ENCODE data around the gene ATP8B3. TPM values are rescaled to one million over a fixed set of nuclear protein-coding genes. Genes with fewer than 3 reads are reported as not detected.
A peak's percentile ranks its signal among the peaks of the same experiment; 100 is the strongest.

Gene ATP8B3, protein sequence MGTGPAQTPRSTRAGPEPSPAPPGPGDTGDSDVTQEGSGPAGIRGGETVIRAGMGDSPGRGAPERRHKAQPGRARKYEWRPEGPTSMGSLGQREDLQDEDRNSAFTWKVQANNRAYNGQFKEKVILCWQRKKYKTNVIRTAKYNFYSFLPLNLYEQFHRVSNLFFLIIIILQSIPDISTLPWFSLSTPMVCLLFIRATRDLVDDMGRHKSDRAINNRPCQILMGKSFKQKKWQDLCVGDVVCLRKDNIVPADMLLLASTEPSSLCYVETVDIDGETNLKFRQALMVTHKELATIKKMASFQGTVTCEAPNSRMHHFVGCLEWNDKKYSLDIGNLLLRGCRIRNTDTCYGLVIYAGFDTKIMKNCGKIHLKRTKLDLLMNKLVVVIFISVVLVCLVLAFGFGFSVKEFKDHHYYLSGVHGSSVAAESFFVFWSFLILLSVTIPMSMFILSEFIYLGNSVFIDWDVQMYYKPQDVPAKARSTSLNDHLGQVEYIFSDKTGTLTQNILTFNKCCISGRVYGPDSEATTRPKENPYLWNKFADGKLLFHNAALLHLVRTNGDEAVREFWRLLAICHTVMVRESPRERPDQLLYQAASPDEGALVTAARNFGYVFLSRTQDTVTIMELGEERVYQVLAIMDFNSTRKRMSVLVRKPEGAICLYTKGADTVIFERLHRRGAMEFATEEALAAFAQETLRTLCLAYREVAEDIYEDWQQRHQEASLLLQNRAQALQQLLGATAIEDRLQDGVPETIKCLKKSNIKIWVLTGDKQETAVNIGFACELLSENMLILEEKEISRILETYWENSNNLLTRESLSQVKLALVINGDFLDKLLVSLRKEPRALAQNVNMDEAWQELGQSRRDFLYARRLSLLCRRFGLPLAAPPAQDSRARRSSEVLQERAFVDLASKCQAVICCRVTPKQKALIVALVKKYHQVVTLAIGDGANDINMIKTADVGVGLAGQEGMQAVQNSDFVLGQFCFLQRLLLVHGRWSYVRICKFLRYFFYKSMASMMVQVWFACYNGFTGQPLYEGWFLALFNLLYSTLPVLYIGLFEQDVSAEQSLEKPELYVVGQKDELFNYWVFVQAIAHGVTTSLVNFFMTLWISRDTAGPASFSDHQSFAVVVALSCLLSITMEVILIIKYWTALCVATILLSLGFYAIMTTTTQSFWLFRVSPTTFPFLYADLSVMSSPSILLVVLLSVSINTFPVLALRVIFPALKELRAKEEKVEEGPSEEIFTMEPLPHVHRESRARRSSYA (N-terminal part only)
- total RNA-seq (2011; cell fraction: chromatin; rRNA removed; ENCODE audit: low replicate concordance) = 40.7 and 89.4 TPM in 2 replicates
- 37.1 and 44.7 TPM in 2 replicates for total RNA-seq (2011; cell fraction: nucleolus; rRNA removed)
- 35.0 and 38.7 TPM in 2 replicates for total RNA-seq (2011; cell fraction: nucleoplasm; rRNA removed)
- 3.2 and 5.0 TPM in 2 replicates for total RNA-seq (2014; rRNA removed)
- total RNA-seq (2014; rRNA removed; fragmentation: Illumina TruSeq; extraction: Trizol) = 3.2 and 3.6 TPM in 2 replicates
- 3.8 and 4.3 TPM in 2 replicates for total RNA-seq (2015; rRNA removed; fragmentation: Illumina TruSeq; extraction: Trizol)
- 12.3 and 13.2 TPM in 2 replicates for total RNA-seq (2021)
- polyA plus RNA-seq (2011; rRNA removed) = 8.3 and 13.2 TPM in 2 replicates
- 12.0 and 13.1 TPM in 2 replicates for polyA plus RNA-seq (2011; cell fraction: cytosol; rRNA removed)
- 36.1 and 44.4 TPM in 2 replicates for polyA plus RNA-seq (2011; cell fraction: nucleus; rRNA removed)
- polyA plus RNA-seq (2012) = 5.6 and 7.6 TPM in 2 replicates
- 6.0 and 6.4 TPM in 2 replicates for polyA plus RNA-seq (2014; fragmentation: Illumina TruSeq; extraction: Trizol)
- 1 to 10 TPM; 1.2 to 2.2 TPM for polyA plus RNA-seq (2014; fragmentation: Nextera tagmentation; extraction: Ambion mirVana)
- polyA plus RNA-seq (2014; rRNA removed) = 10.1 and 11.9 TPM in 2 replicates
- polyA minus RNA-seq (2011; rRNA and poly(A)+ RNA removed) = 9.7 and 10.4 TPM in 2 replicates
- polyA minus RNA-seq (2011; cell fraction: cytosol; rRNA and poly(A)+ RNA removed) = 7.3 and 10.2 TPM in 2 replicates
- 5.4 and 7.0 TPM in 2 replicates for polyA minus RNA-seq (2011; cell fraction: nucleus; rRNA and poly(A)+ RNA removed)
- Bru-seq, nascent RNA = percentile 48 among the genes with signal in this experiment
- percentile 40 among the genes with signal in this experiment for BruChase-seq, experiment 1, labeled RNA remaining after a 2-hour chase
- percentile 41 among the genes with signal in this experiment for BruChase-seq, experiment 2, labeled RNA remaining after a 6-hour chase
- long read RNA-seq, experiment 1, partial matches to known transcripts = 6 of 12 reads
- long read RNA-seq, experiment 1, other reads (novel, unspliced or antisense) = 5 of 12 reads
- long read RNA-seq, experiment 2, partial matches to known transcripts = 0 of 3 reads
- long read RNA-seq, experiment 2, other reads (novel, unspliced or antisense) = 3 of 3 reads
- long read RNA-seq, experiment 3, partial matches to known transcripts = 1 of 6 reads
- long read RNA-seq, experiment 3, other reads (novel, unspliced or antisense) = 5 of 6 reads

DNA sequence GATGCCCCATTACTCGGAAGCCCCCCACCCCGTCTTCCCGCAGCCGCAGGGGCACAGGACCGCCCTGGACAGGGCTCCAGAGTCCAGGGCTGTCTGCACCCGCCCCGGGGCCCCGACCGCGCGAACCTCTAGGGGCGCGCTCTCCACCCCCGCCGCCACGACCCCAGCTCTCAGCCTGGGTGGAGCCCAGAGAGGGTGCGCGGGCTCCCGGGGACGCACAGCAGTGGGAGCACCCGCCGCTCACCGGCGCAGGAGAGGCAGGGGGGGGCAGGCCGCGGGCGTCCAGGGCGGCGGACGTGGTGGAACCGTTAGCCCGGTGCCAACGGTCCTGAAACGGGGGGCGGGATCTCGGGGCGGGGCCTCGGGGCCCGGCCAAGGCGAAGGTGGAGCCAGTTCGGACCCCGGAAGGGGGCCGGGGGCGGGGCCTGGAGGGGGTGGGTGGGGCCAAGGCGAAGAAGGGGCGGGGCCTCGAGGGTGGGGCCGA, at the start of gene ATP8B3:
ATP8B3 (minus strand) TSS at position 335 of the 484 bp plus-strand sequence. CDS start 540 bp downstream, outside the sequence.
- intact Hi-C loops (cut with micrococcal nuclease) = loop anchor here (1.0 to 2.0 kb wide), 2 partner anchors 15 to 37 kb away; no protein-coding TSS in a partner anchor
- CTCF ChIA-PET (ENCODE audit: low intra/inter-chr PET ratio) = interaction anchor here (1.0 kb wide), 1 partner anchor 37 kb away, joined by 4 read pairs; no protein-coding TSS in a partner anchor
- BruUV-seq (replicated peaks) = no TSS peak
- POLR2A ChIA-PET = interaction anchor here (0.6 kb wide), 3 partner anchors 12 to 225 kb away, joined by 3 read pairs; no protein-coding TSS in a partner anchor
- Histone ChIP-seq H3K79me2 (ENCODE audit: control insufficient read depth, insufficient read depth, low read length) (peaks cover 5% of the 10 kb centered on the region; the same call in 1 of the 3 replicates), H3K27ac (ENCODE audit: extremely low read depth, low read depth, low read length) (peak within 1 kb of the TSS; percentile 92), H3K4me3 (peak within 1 kb of the TSS; percentile 75), H3K27me3 (ENCODE audit: control insufficient read depth in 2 of 2, insufficient read depth in 2 of 2, low read length in 2 of 2) (no peaks in the 10 kb centered on the region), H2AFZ (ENCODE audit: low read depth, low read length) (peak within 1 kb of the TSS; percentile 97), H3K4me1 (replicated peaks in 1 of 2; ENCODE audit: control insufficient read depth in 2 of 2, insufficient read depth in 2 of 2, low read length in 2 of 2) (peaks cover 8 to 76% of the 10 kb centered on the region in 2 experiments; a peak in 3 of 5 replicates), H3K4me2 (ENCODE audit: insufficient read depth, low read length) (peak within 1 kb of the TSS; percentile 98), H3K9me1 (ENCODE audit: control insufficient read depth, insufficient read depth, low read length) (no peaks in the 10 kb centered on the region), H4K20me1 (replicated peaks; ENCODE audit: control insufficient read depth, insufficient read depth, low read length) (no peaks in the 10 kb centered on the region), H3K36me3 (ENCODE audit: control insufficient read depth, insufficient read depth, low read length) (peaks cover 20% of the 10 kb centered on the region; the same call in 1 of the 3 replicates), H3K9me3 (replicated peaks; ENCODE audit: control insufficient read depth, insufficient read depth, low read depth, low read length) (no peaks in the 10 kb centered on the region; the same call in 1 of the 2 replicates), H3K9ac (ENCODE audit: insufficient read depth in 1 of 2, low read depth in 2 of 2, low read length in 2 of 2) (peak within 1 kb of the TSS; percentile 78 to 93)
- ATAC-seq (peak; percentile 14), FAIRE-seq (no peak), DNase-seq (ENCODE audit: extremely low read depth in 1 of 4, low spot score in 3 of 4) (peak in 3 of 4 experiments; percentile 98 to 99 (median 98))
- in situ Hi-C loops (cut with MboI) = no loop called here
- under 1% methylated on average over 22 of the region's 48 CpGs for WGBS (ENCODE audit: insufficient coverage, low coverage, missing lambda C conversion rate)
- TF ChIP-seq CXXC5 (CRISPR knock-in tag; IDR thresholded peaks at IDR 0.05) (0 out of 2 replicates have a peak, but pooled peaks have one; percentile 6), ZBTB17 (CRISPR knock-in tag; IDR thresholded peaks at IDR 0.05) (no peak), TFAM (CRISPR knock-in tag; conservative IDR thresholded peaks at IDR 0.05) (no peak), ZNF699 (CRISPR knock-in tag; IDR thresholded peaks at IDR 0.05; ENCODE audit: insufficient replicate concordance) (no peak), BACH1 (tag; IDR thresholded peaks at IDR 0.05) (no peak), PTBP1 (IDR thresholded peaks at IDR 0.05; ENCODE audit: low read depth, low read length) (peak; percentile 59; the same call in 1 of the 2 replicates), TEAD1 (CRISPR knock-in tag; IDR thresholded peaks at IDR 0.05) (peak in 1 of 2 experiments; percentile 36; a peak in 1 of 4 replicates)
- TF ChIP-seq, protein P1, sequence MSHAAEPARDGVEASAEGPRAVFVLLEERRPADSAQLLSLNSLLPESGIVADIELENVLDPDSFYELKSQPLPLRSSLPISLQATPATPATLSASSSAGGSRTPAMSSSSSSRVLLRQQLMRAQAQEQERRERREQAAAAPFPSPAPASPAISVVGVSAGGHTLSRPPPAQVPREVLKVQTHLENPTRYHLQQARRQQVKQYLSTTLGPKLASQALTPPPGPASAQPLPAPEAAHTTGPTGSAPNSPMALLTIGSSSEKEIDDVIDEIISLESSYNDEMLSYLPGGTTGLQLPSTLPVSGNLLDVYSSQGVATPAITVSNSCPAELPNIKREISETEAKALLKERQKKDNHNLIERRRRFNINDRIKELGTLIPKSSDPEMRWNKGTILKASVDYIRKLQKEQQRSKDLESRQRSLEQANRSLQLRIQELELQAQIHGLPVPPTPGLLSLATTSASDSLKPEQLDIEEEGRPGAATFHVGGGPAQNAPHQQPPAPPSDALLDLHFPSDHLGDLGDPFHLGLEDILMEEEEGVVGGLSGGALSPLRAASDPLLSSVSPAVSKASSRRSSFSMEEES (CRISPR knock-in tag; IDR thresholded peaks at IDR 0.05) = no peak
- TF ChIP-seq, protein P2, sequence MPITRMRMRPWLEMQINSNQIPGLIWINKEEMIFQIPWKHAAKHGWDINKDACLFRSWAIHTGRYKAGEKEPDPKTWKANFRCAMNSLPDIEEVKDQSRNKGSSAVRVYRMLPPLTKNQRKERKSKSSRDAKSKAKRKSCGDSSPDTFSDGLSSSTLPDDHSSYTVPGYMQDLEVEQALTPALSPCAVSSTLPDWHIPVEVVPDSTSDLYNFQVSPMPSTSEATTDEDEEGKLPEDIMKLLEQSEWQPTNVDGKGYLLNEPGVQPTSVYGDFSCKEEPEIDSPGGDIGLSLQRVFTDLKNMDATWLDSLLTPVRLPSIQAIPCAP (CRISPR knock-in tag; IDR thresholded peaks at IDR 0.05; ENCODE audit: borderline replicate concordance) = no peak
